Skeletal muscle tissue (tissue), 4 donors: Measurements from ENCODE around the gene PRKG1. TPM values are rescaled to one million over a fixed set of nuclear protein-coding genes. Genes with fewer than 3 reads are reported as not detected.
A peak's percentile ranks its signal among the peaks of the same experiment; 100 is the strongest.

Source experiments
- H3K27ac ChIP-seq: one replicate; pipeline ENCODE4 v1.7.0; 2013; ENCODE audit warnings: mild to moderate bottlenecking, low read depth, low read length, inconsistent platforms
- H3K27me3 ChIP-seq, 3 donors: one replicate each; pipeline ENCODE4 v1.7.0; 2013; ENCODE audit warnings: low read length in 3 of 3; ENCODE audit not compliant: control insufficient read depth in 3 of 3, insufficient read depth in 3 of 3
- H3K36me3 ChIP-seq, 3 donors: one replicate each; pipeline ENCODE4 v1.7.0; 2013; ENCODE audit warnings: low read length in 3 of 3; ENCODE audit not compliant: control insufficient read depth in 3 of 3, insufficient read depth in 3 of 3
- H3K4me1 ChIP-seq, 3 donors: one replicate each; pipeline ENCODE4 v1.7.0; 2013; ENCODE audit warnings: low read length in 3 of 3, mild to moderate bottlenecking in 3 of 3; ENCODE audit not compliant: control insufficient read depth in 3 of 3, insufficient read depth in 3 of 3
- H3K4me3 ChIP-seq, 3 donors: one replicate each; pipeline ENCODE4 v1.7.0; 2013; ENCODE audit warnings: low read length in 3 of 3
- H3K9ac ChIP-seq, 3 donors: one replicate each; pipeline ENCODE4 v1.7.0; 2013; ENCODE audit warnings: low read length in 3 of 3, mild to moderate bottlenecking in 3 of 3, moderate library complexity in 2 of 3, low read depth in 1 of 3
- H3K9me3 ChIP-seq, 3 donors: one replicate each; pipeline ENCODE4 v1.7.0; 2013; ENCODE audit warnings: low read length in 3 of 3; ENCODE audit not compliant: control insufficient read depth in 3 of 3
- total RNA-seq: library from RNA; depleted of rRNA; stranded (reverse); fragments of >200 nt; gene quantifications from one replicate; pipeline ENCODE4 v1.2.3, GENCODE V29; 2014
- donor health status: Osteomylitis.

The PRKG1 gene
- total RNA-seq, 1 donor from 2014 or later = 44.9 TPM

GRCh38 chr10:51843966-51844365 is 769.7 kb downstream of the PRKG1 start:
- Histone ChIP-seq H3K27ac (no peak overlapping the region), H3K27me3 (no peaks in the 10 kb centered on the region), H3K4me1 (no peaks in the 10 kb centered on the region), H3K36me3 (no peaks in the 10 kb centered on the region), H3K9ac (no peak overlapping the region), H3K4me3 (no peak overlapping the region), H3K9me3 (no peaks in the 10 kb centered on the region)

DNA sequence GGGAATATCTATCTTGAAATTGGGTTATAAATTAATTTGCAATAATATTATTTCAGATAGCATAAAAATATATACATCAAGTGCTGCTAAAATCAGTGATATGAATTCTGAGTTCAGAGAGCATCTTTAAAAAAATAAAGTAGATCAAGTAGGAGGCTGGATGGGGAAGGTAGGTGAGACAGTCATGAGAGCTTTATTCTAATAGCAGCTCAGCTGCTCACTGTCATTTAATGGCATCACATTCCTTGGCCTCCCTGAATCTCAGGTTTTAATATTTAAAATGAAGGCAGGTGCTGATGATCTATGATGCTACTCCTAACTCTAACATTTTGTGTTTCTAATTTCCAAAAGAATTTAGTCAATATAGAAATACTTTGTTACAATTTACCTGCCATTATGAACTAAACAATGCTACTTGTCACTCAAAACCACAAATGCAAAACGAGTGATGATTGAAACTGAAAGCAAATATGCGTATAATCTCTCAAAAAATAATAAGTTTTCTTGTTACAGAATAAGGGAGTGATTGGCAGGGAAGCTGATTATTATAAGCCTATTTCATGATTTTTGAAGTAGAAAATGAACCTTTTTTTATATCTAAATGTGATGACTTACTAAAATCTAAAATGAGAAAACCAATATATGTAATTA is 772.7 kb downstream of the PRKG1 start:
- Histone ChIP-seq H3K27ac (no peak overlapping the region), H3K36me3 (no peaks in the 10 kb centered on the region), H3K9ac (no peak overlapping the region), H3K4me3 (no peak overlapping the region), H3K4me1 (no peaks in the 10 kb centered on the region), H3K27me3 (no peaks in the 10 kb centered on the region), H3K9me3 (no peaks in the 10 kb centered on the region)

- H3K9me3 ChIP-seq = peaks cover 0 to 2% (median 0%) of the 10 kb centered on the region in 3 donors
- H3K4me3 ChIP-seq = no peak overlapping the region
- no peaks in the 10 kb centered on the region for H3K4me1 ChIP-seq
- no peaks in the 10 kb centered on the region for H3K27me3 ChIP-seq
- no peaks in the 10 kb centered on the region for H3K36me3 ChIP-seq
- H3K9ac ChIP-seq = no peak overlapping the region
- no peak overlapping the region for H3K27ac ChIP-seq
Measured at GRCh38 chr10:51852297-51852696, 778.0 kb downstream of the PRKG1 start.

DNA sequence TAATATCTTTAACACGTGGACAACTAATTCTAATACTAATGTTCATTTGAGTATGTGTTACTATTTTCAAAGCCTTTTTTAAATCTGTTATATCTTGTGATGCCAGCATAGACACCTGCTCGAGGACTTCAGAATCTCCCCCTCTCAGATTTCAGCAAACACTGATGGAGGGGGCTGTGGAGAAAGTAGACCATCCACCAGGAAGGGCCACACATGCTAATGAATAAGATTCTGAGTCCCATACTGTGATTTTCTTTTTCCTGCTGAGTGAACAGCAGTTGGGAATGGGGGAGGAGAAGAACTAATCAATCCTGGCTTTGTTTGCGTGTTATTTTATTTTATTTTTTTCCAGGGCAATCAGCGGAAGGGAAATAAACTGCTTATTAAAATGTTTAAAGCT is 783.0 kb downstream of the PRKG1 start:
- H3K27me3 ChIP-seq = no peaks in the 10 kb centered on the region
- peaks cover 12 to 21% (median 19%) of the 10 kb centered on the region in 3 donors for H3K4me1 ChIP-seq
- H3K27ac ChIP-seq = no peak overlapping the region
- no peaks in the 10 kb centered on the region for H3K36me3 ChIP-seq
- H3K4me3 ChIP-seq = no peak overlapping the region
- peaks cover 0 to 2% (median 0%) of the 10 kb centered on the region in 3 donors for H3K9me3 ChIP-seq
- H3K9ac ChIP-seq = no peak overlapping the region

DNA sequence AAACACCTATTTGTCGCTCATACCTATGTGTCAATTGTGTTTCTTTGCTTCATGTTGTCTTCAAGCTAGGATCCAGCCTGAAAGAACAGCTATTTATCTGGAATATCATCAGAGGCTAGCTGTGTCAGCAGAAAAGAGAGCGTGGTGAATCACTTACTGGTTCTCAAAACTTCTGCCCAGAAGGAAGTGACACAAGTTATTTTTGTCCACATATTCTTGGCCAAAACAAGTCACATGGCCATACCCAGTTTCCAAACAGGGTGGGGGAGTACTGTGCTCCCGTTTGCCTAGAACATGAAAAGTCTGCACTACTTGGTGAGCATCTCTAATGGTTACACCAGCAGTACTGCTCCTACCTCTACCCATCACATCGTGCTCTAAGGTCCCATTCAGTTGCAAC is 786.0 kb downstream of the PRKG1 start:
- Histone ChIP-seq H3K4me3 (no peak overlapping the region), H3K27me3 (no peaks in the 10 kb centered on the region), H3K4me1 (peaks cover 12 to 22% (median 19%) of the 10 kb centered on the region in 3 donors), H3K9me3 (peaks cover 0 to 2% (median 0%) of the 10 kb centered on the region in 3 donors), H3K27ac (peak overlapping the region; percentile 67), H3K36me3 (no peaks in the 10 kb centered on the region), H3K9ac (peak overlapping the region in 2 of 3 donors; percentile 10 to 37)

- Histone ChIP-seq H3K4me1 (peaks cover 12 to 22% (median 19%) of the 10 kb centered on the region in 3 donors), H3K9ac (no peak overlapping the region), H3K4me3 (no peak overlapping the region), H3K27ac (peak overlapping the region; percentile 67), H3K27me3 (no peaks in the 10 kb centered on the region), H3K9me3 (no peaks in the 10 kb centered on the region), H3K36me3 (no peaks in the 10 kb centered on the region)
Measured at GRCh38 chr10:51861051-51861450, 786.8 kb downstream of the PRKG1 start.

DNA sequence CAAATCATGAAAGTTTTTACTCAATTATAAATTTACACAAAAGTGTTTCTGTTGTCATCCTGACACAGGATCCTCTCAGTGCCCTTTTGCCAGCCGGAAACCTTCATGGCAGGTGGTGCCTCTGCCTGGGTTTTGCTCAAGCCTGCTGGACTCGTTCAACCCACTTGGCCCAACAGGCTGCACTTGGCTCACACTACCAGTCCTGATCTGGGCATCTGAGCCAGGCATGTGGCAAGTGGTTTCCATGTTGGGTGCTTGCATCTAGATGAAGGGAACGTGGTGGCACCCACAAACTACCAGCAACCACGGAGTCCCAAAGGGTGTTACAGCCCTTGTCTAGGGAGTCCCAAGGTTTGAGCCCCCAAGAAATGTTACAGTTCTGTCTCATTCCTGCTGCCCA is 787.4 kb downstream of the PRKG1 start:
- Histone ChIP-seq H3K9me3 (no peaks in the 10 kb centered on the region), H3K27me3 (no peaks in the 10 kb centered on the region), H3K9ac (no peak overlapping the region), H3K27ac (peak overlapping the region; percentile 67), H3K36me3 (no peaks in the 10 kb centered on the region), H3K4me1 (peaks cover 12 to 22% (median 19%) of the 10 kb centered on the region in 3 donors), H3K4me3 (peak overlapping the region in 1 of 3 donors; percentile 6)

- Histone ChIP-seq H3K9me3 (no peaks in the 10 kb centered on the region), H3K27me3 (no peaks in the 10 kb centered on the region), H3K36me3 (no peaks in the 10 kb centered on the region), H3K9ac (no peak overlapping the region), H3K4me1 (peaks cover 12 to 22% (median 19%) of the 10 kb centered on the region in 3 donors), H3K27ac (peak overlapping the region; percentile 67), H3K4me3 (peak overlapping the region in 1 of 3 donors; percentile 6)
Measured at GRCh38 chr10:51862149-51862548, 787.9 kb downstream of the PRKG1 start.

GRCh38 chr10:51867956-51868355 is 793.7 kb downstream of the PRKG1 start:
- Histone ChIP-seq H3K4me3 (no peak overlapping the region), H3K9ac (no peak overlapping the region), H3K27me3 (no peaks in the 10 kb centered on the region), H3K36me3 (no peaks in the 10 kb centered on the region), H3K4me1 (no peaks in the 10 kb centered on the region), H3K27ac (no peak overlapping the region), H3K9me3 (no peaks in the 10 kb centered on the region)

DNA sequence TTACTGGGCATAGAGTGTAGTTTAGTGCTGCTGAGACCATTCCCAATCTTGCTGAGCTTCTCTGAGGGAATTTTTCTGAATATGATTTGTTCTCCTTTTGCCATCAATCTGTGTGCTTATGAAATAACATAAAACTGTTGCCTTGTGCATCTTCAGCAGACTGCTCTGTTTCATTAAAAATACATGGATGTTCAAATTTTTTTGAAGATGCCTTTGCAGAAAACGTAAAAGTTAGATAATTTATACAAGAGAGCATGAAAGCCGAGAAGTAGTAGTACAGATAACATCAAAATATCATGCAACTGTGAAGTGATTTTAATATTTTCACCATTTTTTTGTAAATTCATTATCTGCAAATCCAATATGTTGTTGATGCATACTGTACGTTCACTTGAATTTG is 799.8 kb downstream of the PRKG1 start:
- H3K36me3 ChIP-seq = no peaks in the 10 kb centered on the region
- H3K4me3 ChIP-seq = no peak overlapping the region
- no peak overlapping the region for H3K9ac ChIP-seq
- H3K9me3 ChIP-seq = no peaks in the 10 kb centered on the region
- no peaks in the 10 kb centered on the region for H3K27me3 ChIP-seq
- no peak overlapping the region for H3K27ac ChIP-seq
- H3K4me1 ChIP-seq = peaks cover 0 to 9% (median 0%) of the 10 kb centered on the region in 3 donors
